ENCODE measurements around the gene GPC5. TPM values are rescaled to one million over a fixed set of nuclear protein-coding genes. Genes with fewer than 3 reads are reported as not detected.

GPC5 gene
- total and polyA plus RNA-seq, 2 of the 13 experiments (the other 11 are each of a cell fraction or from before 2014, with no cell fraction given), result 0.02 to 0.07 TPM

DNA sequence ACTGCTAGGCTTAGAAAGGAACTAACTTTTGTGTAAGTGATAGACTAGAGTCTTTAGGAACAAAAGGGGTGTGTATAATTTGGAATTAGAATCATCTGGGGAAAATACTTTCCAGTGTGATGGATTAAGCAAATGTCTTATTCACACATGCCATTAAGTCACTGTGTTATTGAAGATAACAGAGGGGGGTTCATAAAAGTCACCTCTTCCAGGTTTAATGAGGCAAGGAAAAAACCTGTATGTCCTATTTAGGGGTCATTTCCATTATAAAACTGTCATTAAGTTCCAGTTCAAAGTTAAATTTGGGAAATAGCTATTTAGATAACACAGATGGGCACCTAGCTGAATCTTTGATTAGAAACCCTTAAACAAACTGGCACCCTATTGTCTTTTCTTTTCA is 1323.2 kb downstream of the GPC5 start:
- intact Hi-C loops (cut with micrococcal nuclease; ENCODE audit: unreplicated experiment) (no loop called here), in situ Hi-C loops (cut with HindIII; ENCODE audit: extremely low pct_ligation_motif_present, low pct_unique_long_range_greater_than_20kb) (no loop called here)
- Histone ChIP-seq H3K9ac (ENCODE audit: insufficient read depth, low read depth, low read length) (no peak overlapping the region), H3K27me3 (ENCODE audit: control insufficient read depth in 1 of 2, insufficient read depth in 2 of 2, low read length in 2 of 2) (no peaks in the 10 kb centered on the region; a peak in 1 of 5 replicates), H3K9me3 (ENCODE audit: low read length) (no peaks in the 10 kb centered on the region), H3K27ac (ENCODE audit: extremely low read length, insufficient read depth, low read length) (no peak overlapping the region), H4K20me1 (ENCODE audit: insufficient read depth, low read length) (no peaks in the 10 kb centered on the region), H3K4me2 (ENCODE audit: low read depth, low read length) (no peak overlapping the region), H3K4me1 (ENCODE audit: insufficient read depth, low read length) (no peaks in the 10 kb centered on the region), H3K4me3 (replicated peaks in 1 of 3; ENCODE audit: insufficient read depth in 1 of 3, low read depth in 2 of 3, low read length in 3 of 3) (no peak overlapping the region), H2AFZ (ENCODE audit: low read length) (no peak overlapping the region), H3K36me3 (replicated peaks in 1 of 2; ENCODE audit: control insufficient read depth in 1 of 2, insufficient read depth in 2 of 2, low read length in 2 of 2) (no peaks in the 10 kb centered on the region), H3K79me2 (ENCODE audit: insufficient read depth, low read length) (no peaks in the 10 kb centered on the region)
- FAIRE-seq, result no peak
- ATAC-seq, result no peak
- ChIA-PET CTCF (ENCODE audit: low intra/inter-chr PET ratio, low total read pairs) (no interaction called here), POLR2A (no interaction called here)
- TF ChIP-seq ZFP41 (CRISPR knock-in tag; IDR thresholded peaks at IDR 0.05; ENCODE audit: borderline replicate concordance), result no peak
- TF ChIP-seq CAMTA2 (CRISPR knock-in tag; IDR thresholded peaks at IDR 0.05; ENCODE audit: borderline replicate concordance), result no peak
- TF ChIP-seq, protein P1, sequence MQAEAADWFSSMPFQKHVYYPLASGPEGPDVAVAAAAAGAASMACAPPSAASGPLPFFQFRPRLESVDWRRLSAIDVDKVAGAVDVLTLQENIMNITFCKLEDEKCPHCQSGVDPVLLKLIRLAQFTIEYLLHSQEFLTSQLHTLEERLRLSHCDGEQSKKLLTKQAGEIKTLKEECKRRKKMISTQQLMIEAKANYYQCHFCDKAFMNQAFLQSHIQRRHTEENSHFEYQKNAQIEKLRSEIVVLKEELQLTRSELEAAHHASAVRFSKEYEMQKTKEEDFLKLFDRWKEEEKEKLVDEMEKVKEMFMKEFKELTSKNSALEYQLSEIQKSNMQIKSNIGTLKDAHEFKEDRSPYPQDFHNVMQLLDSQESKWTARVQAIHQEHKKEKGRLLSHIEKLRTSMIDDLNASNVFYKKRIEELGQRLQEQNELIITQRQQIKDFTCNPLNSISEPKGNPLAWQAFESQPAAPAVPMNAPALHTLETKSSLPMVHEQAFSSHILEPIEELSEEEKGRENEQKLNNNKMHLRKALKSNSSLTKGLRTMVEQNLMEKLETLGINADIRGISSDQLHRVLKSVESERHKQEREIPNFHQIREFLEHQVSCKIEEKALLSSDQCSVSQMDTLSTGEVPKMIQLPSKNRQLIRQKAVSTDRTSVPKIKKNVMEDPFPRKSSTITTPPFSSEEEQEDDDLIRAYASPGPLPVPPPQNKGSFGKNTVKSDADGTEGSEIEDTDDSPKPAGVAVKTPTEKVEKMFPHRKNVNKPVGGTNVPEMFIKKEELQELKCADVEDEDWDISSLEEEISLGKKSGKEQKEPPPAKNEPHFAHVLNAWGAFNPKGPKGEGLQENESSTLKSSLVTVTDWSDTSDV (CRISPR knock-in tag; IDR thresholded peaks at IDR 0.05), result no peak
- TF ChIP-seq NFATC3 (CRISPR knock-in tag; IDR thresholded peaks at IDR 0.05), result no peak
- TF ChIP-seq REL (CRISPR knock-in tag; conservative IDR thresholded peaks at IDR 0.05), result no peak
- TF ChIP-seq, protein P2, sequence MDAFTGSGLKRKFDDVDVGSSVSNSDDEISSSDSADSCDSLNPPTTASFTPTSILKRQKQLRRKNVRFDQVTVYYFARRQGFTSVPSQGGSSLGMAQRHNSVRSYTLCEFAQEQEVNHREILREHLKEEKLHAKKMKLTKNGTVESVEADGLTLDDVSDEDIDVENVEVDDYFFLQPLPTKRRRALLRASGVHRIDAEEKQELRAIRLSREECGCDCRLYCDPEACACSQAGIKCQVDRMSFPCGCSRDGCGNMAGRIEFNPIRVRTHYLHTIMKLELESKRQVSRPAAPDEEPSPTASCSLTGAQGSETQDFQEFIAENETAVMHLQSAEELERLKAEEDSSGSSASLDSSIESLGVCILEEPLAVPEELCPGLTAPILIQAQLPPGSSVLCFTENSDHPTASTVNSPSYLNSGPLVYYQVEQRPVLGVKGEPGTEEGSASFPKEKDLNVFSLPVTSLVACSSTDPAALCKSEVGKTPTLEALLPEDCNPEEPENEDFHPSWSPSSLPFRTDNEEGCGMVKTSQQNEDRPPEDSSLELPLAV (CRISPR knock-in tag; conservative IDR thresholded peaks at IDR 0.05; ENCODE audit: low read depth), result no peak
- no peak for TF ChIP-seq ZNF75D (CRISPR knock-in tag; IDR thresholded peaks at IDR 0.05; ENCODE audit: borderline replicate concordance)
- no peak for TF ChIP-seq MED8 (CRISPR knock-in tag; IDR thresholded peaks at IDR 0.05; ENCODE audit: insufficient replicate concordance)
- no peak for TF ChIP-seq TEAD3 (CRISPR knock-in tag; optimal IDR thresholded peaks at IDR 0.05; ENCODE audit: borderline replicate concordance)
- no peak for TF ChIP-seq CHD2 (IDR thresholded peaks at IDR 0.05; ENCODE audit: low read depth, low read length)
- TF ChIP-seq ZNF549 (CRISPR knock-in tag; IDR thresholded peaks at IDR 0.05), result no peak
- no peak for TF ChIP-seq RARG (CRISPR knock-in tag; IDR thresholded peaks at IDR 0.05; ENCODE audit: low read depth)
- TF ChIP-seq ZBTB21 (CRISPR knock-in tag; IDR thresholded peaks at IDR 0.05), result no peak
- no peak for TF ChIP-seq EED (CRISPR knock-in tag; IDR thresholded peaks at IDR 0.05)
- TF ChIP-seq ETV6 (CRISPR knock-in tag; conservative IDR thresholded peaks at IDR 0.05), result no peak
- no peak for DNase-seq (ENCODE audit: low spot score)
- BruUV-seq (replicated peaks), result no TSS peak

Measured in HepG2 (cell line).